Cerebellar cortex (tissue), 1 donor: ENCODE data around the gene MAP7D3.
"Not testable (repeated sequence)": the region's sequence is repeated elsewhere in the genome, so short reads cannot be mapped to it uniquely, and the experiment has no call there.

Experiments
- DNase-seq: peaks from one replicate; pipeline ENCODE4 v3.0.0-alpha.2; 2015; ENCODE audit warnings: low spot score

MAP7D3 gene, protein sequence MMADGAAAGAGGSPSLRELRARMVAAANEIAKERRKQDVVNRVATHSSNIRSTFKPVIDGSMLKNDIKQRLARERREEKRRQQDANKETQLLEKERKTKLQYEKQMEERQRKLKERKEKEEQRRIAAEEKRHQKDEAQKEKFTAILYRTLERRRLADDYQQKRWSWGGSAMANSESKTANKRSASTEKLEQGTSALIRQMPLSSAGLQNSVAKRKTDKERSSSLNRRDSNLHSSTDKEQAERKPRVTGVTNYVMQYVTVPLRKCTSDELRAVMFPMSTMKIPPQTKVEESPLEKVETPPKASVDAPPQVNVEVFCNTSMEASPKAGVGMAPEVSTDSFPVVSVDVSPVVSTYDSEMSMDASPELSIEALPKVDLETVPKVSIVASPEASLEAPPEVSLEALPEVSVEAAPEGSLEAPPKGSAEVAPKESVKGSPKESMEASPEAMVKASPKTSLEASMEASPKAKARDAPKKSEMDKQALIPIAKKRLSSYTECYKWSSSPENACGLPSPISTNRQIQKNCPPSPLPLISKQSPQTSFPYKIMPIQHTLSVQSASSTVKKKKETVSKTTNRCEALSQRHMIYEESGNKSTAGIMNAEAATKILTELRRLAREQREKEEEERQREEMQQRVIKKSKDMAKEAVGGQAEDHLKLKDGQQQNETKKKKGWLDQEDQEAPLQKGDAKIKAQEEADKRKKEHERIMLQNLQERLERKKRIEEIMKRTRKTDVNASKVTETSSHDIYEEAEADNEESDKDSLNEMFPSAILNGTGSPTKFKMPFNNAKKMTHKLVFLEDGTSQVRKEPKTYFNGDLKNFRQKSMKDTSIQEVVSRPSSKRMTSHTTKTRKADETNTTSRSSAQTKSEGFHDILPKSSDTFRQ

DNA sequence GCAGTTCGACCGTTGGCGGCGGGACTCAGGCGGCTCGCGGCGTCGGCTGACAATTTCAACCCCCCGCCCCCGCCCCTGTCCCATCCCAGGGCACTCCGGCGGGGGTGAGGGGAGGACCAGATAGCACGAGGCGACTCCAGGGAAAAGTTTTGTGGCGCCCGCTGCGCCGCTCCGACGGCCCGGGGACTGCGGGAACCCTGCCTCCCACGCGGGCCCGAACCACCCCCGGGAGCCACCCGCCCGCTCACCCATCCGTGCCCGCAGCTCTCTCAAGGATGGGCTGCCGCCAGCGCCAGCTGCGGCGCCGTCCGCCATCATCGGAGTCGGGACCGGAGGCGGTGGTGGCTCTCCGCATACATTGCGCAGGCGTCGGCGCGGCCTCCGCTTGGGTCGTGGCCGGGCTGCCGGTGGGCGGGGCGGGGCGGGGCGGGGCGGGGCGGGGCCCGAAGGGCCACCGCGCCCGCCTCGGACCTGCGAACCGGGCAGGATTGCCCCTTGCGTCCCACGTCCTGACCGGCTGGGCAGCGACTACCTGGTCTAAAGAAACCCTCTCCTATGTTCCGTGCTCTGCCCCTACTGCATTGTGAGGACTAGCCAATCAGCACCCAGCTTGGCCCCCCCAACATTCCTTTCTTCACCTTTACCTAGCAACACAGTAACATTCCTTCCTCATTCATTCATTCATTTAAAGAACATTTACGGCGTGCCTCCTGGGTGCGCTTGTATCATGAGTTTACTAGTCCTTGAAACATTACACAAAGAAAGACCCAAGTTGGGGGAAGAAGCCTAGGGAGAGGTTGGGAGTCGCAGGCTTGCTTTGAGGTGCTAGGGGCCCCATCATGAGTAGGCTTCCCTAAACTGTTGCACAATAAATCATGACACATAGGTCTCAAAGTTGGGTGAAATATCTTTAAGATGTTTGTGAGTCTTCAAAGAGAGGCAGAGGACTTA lies at the start of gene MAP7D3:
TSS of gene MAP7D3 (minus strand) at position 360 of the 951 bp plus-strand sequence. CDS start at position 318, 42 bp downstream.
- DNase-seq, result peak; percentile 30

DNA sequence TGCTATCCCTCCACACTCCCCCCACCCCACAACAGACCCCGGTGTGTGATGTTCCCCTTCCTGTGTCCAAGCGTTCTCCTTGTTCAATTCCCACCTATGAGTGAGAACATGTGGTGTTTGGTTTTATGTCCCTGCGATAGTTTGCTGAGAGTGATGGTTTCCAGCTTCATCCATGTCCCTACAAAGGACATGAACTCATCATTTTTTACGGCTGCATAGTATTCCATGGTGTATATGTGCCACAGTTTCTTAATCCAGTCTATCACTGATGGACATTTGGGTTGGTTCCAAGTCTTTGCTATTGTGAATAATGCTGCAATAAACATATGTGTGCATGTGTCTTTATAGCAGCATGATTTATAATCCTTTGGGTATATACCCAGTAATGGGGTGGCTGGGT lies 49.5 kb upstream of the MAP7D3 start, which contains the start of gene ADGRG4:
TSS of gene ADGRG4 (plus strand) at position 243 of the 400 bp plus-strand sequence. CDS start 7,815 bp downstream, outside the sequence.
- not testable (repeated sequence) for DNase-seq

GRCh38 chrX:136295380-136295779 lies 44.2 kb upstream of the MAP7D3 start:
- no peak for DNase-seq

- no peak for DNase-seq
Measured at GRCh38 chrX:136292656-136293055, 41.5 kb upstream of the MAP7D3 start.

DNA sequence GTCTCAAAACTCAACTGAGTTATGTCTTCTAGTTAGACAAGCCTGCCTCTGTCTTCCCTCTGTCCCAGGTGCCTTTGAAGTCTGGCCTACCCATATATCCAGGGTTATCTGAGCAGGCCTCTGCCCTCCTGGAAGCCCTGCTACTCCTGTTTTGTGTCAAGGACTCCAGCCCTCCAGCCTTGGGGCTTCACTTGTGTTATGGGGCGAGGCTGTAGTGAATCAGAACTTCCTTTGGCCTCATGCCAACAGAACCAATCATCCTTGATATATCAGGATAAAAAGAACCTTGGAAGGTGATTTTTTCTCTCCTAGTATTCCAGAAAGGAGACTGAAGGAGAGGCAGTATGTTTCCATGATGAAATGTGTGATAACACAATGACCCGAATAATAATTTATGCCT lies 40.6 kb upstream of the MAP7D3 start:
- no peak for DNase-seq

DNA sequence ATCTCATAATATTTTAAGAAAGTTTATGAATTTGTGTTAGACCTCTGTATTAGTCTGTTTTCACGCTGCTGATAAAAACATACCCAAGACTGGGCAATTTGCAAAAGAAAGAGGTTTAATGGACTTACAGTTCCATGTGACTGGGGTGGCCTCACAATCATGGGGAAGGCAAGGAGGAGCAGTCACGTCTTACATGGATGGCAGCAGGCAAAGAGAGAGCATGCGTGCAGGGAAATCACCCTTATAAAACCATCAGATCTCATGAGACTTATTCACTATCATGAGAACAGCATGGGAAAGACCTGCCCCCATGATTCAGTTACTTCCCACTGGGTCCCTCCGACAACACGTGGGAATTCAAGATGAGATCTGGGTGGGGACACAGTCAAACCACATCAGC lies 35.2 kb upstream of the MAP7D3 start:
- DNase-seq, result not testable (repeated sequence)

GRCh38 chrX:136275553-136275952 lies 24.4 kb upstream of the MAP7D3 start:
- DNase-seq, result no peak

- DNase-seq, result no peak
Measured at GRCh38 chrX:136273986-136274385, 22.8 kb upstream of the MAP7D3 start.

- DNase-seq, result no peak
Measured at GRCh38 chrX:136272325-136272724, 21.1 kb upstream of the MAP7D3 start.

GRCh38 chrX:136271300-136271699 lies 20.1 kb upstream of the MAP7D3 start:
- DNase-seq, result no peak

DNA sequence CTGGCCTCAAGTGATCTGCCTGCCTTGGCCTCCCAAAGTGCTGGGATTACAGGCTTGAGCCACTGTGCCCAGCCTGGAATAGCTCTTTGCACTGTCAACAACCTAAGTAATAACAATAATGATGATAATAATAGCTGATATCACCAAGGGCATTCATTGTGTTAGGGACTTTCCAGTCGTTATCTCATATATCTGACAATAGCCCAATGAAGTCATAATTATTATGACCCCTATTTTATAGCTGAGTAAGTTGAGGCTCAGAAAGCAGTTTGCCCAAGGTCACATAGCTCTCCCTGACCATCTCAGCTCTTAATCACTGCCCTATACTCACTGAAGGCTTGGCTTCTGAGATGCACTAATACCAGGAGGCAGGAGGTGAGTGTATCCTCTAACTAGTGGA lies 18.7 kb upstream of the MAP7D3 start:
- no peak for DNase-seq

DNA sequence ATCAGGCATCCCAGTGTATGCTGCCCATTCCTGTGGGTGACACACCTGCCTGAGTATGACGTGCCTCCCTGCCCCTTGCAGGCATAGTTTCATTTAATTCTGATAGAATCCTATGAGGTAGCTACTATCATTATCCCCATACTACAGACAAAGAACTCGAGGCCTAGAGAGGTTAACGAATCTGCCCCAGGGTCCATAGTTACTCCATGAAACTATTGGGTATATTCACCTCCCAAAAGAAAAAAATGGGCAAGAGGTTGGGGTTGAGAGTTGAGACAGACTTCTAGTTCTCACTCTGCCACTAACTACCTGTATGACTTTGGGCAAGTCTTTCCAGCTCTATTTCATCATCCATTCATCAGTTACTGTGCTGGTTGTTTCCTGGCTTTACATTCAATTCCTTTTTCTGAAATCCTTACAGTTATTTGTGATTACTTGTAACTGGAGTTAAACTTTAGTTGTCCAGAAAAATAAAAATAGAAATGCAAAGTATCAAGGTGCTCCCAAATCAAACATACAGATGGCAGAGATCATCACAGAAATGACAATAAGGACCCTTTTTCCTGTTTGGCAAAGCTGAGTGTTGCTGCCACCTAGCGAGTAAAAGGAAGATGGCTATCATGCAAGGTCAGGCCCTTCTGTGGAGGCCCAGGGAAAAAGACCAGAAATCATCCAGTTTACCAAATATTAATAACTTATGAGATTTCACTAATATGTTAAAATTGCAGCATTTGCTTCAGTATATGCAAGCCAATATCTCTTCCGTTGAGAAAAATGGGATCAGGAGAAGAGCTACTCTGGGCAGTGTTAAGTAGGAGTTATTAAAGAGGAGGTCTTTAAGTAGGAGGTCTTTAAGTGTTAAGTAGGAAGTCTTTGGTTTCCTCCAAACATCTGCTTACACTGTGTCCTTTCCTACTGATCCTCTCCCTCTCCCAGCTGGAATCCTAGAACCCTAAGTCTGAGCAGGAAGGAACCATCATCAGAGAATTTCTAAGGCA lies 17.1 kb upstream of the MAP7D3 start:
- DNase-seq, result peak; percentile 57

- no peak for DNase-seq
Measured at GRCh38 chrX:136266828-136267227, 15.6 kb upstream of the MAP7D3 start.

DNA sequence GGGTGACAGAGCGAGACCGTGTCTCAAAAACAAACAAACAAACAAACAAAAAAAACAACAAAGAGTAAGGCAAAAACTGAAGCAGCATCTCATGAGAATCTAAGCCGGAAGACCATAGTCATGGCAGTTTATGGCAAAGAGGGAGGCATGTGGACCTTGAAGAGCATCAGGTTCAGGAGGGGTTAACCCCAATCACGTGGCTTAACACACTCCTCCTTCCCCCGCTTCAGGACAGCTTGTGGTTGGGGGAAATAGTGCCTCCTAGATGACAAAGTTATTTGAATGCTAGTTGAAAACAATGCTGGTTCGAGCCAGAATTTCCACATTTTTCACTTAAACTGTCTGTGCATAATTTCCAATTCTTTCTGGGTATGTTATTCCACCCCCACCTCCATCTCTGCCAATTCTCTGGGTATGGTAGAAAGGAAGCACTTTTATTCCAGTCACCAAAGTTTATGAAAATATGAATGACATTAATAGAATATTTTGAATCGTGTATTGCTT lies 11.7 kb upstream of the MAP7D3 start:
- DNase-seq, result no peak

GRCh38 chrX:136262243-136262642 lies 11.0 kb upstream of the MAP7D3 start:
- DNase-seq, result no peak

DNA sequence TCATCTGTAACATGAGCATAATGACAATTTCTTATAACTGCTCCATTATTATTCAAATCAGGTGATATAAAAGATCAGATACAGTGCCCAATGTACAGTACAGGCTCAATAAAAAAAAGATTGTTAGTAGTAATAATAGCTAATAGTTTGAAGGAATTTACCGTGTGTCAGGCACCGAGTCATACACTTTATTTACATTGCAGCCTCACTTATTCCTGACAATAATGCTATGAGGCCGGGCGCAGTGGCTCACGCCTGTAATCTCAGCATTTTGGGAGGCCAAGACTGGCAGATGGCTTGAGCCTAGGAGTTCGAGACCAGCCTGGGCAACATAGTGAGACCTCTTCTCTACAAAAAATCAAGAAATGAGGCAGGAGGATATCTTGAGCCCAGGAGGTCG lies 10.1 kb upstream of the MAP7D3 start:
- DNase-seq, result no peak

GRCh38 chrX:136260776-136261175 lies 9.6 kb upstream of the MAP7D3 start:
- peak; percentile 1 for DNase-seq

DNA sequence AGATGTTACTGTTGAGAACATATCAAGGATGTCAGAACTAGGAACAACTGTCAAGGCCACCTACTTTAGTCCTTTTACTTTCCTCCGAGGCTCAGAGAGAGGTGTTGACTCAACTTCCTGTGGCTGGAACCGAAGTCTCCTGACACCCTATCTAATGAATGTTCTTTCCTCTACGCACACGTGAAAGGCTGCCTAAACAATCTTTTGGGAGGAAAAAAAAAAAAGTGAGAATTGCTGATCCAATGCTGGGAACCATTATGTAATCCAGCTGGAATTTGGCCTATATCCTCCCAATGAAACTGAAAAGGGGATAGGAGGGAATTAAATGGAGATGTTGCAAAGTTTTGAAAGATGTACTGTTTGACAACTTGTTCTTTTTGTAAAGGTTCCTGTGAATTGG lies 8.3 kb upstream of the MAP7D3 start:
- no peak for DNase-seq

DNA sequence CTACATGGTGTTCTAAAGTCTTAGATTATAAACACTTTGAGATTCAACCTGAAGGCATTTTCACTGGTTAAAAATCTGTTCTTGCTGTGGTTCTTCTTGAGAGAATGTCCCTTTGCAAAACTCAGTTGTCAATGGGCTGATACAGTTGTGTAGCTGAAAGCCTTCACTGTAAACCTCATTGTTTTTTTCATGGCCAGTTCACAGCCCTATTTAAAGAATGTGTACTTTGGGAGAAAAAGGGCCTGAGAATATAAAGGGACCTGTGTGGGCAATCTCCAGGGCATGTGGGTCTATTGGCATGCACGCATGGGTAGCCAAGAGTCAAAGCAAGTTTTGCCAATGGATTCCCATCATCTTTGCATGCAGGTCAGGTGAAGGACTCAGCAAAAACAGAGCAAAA lies 7.8 kb upstream of the MAP7D3 start:
- DNase-seq, result no peak

DNA sequence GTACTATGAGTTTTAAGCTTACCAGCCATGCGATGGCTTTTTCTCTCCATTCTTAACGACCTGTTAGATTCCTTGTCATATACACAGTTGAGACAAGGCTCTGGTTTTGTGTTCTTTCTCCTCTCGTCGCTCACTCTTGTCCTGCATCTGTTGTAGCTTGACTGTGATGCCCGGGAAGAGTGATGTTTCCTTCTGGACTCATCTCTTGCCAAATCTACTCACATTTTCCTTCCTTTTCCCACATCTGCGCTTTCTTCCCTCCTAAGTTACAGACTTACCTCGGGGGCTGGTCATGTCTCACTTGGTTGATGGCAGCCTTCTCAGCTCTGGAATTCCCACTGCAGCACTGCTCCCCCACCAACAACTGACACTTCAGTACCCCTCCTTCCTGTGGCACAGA lies 4.8 kb upstream of the MAP7D3 start:
- DNase-seq, result no peak
